ENCODE data around the gene LEP. TPM values are rescaled to one million over a fixed set of nuclear protein-coding genes. Genes with fewer than 3 reads are reported as not detected.

The LEP gene
- total RNA-seq (2021) = not detected in 2 replicates
- long read RNA-seq = 0 reads

DNA sequence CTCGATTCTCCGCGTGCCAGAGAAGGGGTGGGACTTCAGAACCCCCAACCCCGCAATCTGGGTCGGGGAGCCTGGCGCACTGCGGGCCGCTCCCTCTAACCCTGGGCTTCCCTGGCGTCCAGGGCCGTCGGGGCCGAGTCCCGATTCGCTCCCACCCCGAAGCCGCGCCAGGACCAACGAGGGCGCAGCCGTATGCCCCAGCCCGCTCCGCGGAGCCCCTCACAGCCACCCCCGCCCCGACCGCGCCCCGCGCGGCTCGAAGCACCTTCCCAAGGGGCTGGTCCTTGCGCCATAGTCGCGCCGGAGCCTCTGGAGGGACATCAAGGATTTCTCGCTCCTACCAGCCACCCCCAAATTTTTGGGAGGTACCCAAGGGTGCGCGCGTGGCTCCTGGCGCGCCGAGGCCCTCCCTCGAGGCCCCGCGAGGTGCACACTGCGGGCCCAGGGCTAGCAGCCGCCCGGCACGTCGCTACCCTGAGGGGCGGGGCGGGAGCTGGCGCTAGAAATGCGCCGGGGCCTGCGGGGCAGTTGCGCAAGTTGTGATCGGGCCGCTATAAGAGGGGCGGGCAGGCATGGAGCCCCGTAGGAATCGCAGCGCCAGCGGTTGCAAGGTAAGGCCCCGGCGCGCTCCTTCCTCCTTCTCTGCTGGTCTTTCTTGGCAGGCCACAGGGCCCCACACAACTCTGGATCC lies at the start of gene LEP:
LEP (plus strand) TSS at position 583 of the 691 bp plus-strand sequence. CDS start 10,741 bp downstream, outside the sequence.
- no peak within 1 kb of the TSS for H4K91ac ChIP-seq (ENCODE audit: insufficient read length, low read depth, low read length)
- no peak for DNase-seq
- no peak within 1 kb of the TSS for H3K4me2 ChIP-seq (ENCODE audit: insufficient read depth, insufficient read length, low read length)
- H2AFZ ChIP-seq (ENCODE audit: low read length) = no peak within 1 kb of the TSS
- H2BK5ac ChIP-seq (ENCODE audit: insufficient read length, low read length) = no peak within 1 kb of the TSS
- Mint-ChIP-seq H3K4me1 (peaks cover 9 to 10% of the 10 kb centered on the region in 2 experiments), H3K27me3 (ENCODE audit: low read depth) (peaks cover 16% of the 10 kb centered on the region; the same call in 1 of the 2 replicates), H3K4me3 (no peak within 1 kb of the TSS), H3K36me3 (ENCODE audit: insufficient read depth in 1 of 3, low read depth in 3 of 3) (peaks cover 9 to 24% (median 13%) of the 10 kb centered on the region in 3 experiments; a peak in 6 of 7 replicates), H3K9me3 (peaks cover 25% of the 10 kb centered on the region in 2 experiments), H3K27ac (no peak within 1 kb of the TSS)
- H3K23ac ChIP-seq (ENCODE audit: insufficient read length, low read depth, low read length) = no peak within 1 kb of the TSS
- no peak within 1 kb of the TSS for H2AK5ac ChIP-seq (ENCODE audit: insufficient read length, low read length)
- H4K8ac ChIP-seq (replicated peaks; ENCODE audit: insufficient read length, low read depth, low read length) = no peak within 1 kb of the TSS
- no peak within 1 kb of the TSS for H3K4ac ChIP-seq (ENCODE audit: low read depth, low read length)
- no peak within 1 kb of the TSS for H3K27ac ChIP-seq (ENCODE audit: insufficient read length, low read depth, low read length)
- no peak within 1 kb of the TSS for H3K18ac ChIP-seq (ENCODE audit: insufficient read length, low read depth, low read length)
- H3K27me3 ChIP-seq (ENCODE audit: insufficient read depth, low read length) = no peaks in the 10 kb centered on the region
- WGBS (ENCODE audit: extremely low coverage, insufficient read length, low lambda C conversion rate) = no CpG with 5 or more reads among the region's 67 CpGs
- H3K9me3 ChIP-seq (ENCODE audit: control insufficient read depth, low read depth, low read length) = no peaks in the 10 kb centered on the region
- H2BK20ac ChIP-seq (ENCODE audit: low read depth, low read length, poor library complexity, severe bottlenecking) = no peak within 1 kb of the TSS
- no peaks in the 10 kb centered on the region for H3K79me1 ChIP-seq (ENCODE audit: insufficient read depth, low read depth, low read length, poor library complexity, severe bottlenecking)
- H3K23me2 ChIP-seq (ENCODE audit: insufficient read length, low read depth, low read length, poor library complexity, severe bottlenecking) = no peaks in the 10 kb centered on the region
- TF ChIP-seq, protein P1, sequence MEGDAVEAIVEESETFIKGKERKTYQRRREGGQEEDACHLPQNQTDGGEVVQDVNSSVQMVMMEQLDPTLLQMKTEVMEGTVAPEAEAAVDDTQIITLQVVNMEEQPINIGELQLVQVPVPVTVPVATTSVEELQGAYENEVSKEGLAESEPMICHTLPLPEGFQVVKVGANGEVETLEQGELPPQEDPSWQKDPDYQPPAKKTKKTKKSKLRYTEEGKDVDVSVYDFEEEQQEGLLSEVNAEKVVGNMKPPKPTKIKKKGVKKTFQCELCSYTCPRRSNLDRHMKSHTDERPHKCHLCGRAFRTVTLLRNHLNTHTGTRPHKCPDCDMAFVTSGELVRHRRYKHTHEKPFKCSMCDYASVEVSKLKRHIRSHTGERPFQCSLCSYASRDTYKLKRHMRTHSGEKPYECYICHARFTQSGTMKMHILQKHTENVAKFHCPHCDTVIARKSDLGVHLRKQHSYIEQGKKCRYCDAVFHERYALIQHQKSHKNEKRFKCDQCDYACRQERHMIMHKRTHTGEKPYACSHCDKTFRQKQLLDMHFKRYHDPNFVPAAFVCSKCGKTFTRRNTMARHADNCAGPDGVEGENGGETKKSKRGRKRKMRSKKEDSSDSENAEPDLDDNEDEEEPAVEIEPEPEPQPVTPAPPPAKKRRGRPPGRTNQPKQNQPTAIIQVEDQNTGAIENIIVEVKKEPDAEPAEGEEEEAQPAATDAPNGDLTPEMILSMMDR (conservative IDR thresholded peaks at IDR 0.05) = no peak
- no peak within 1 kb of the TSS for H3T11ph ChIP-seq (ENCODE audit: low read length)
- no peak within 1 kb of the TSS for H3K9ac ChIP-seq (ENCODE audit: extremely low read depth, insufficient read length, low read length)
- H2BK15ac ChIP-seq (ENCODE audit: low read depth, low read length) = no peak within 1 kb of the TSS
- H3K4me1 ChIP-seq (ENCODE audit: insufficient read depth, low read length) = no peaks in the 10 kb centered on the region
- H3K14ac ChIP-seq (ENCODE audit: insufficient read depth, low read length) = no peak within 1 kb of the TSS
- no peaks in the 10 kb centered on the region for H4K20me1 ChIP-seq (ENCODE audit: control insufficient read depth, insufficient read depth, insufficient read length)
- no peak within 1 kb of the TSS for H2BK120ac ChIP-seq (ENCODE audit: low read depth, low read length, poor library complexity, severe bottlenecking)
- no peak within 1 kb of the TSS for H4K5ac ChIP-seq (ENCODE audit: insufficient read length, low read depth, low read length)
- H2BK12ac ChIP-seq (ENCODE audit: insufficient read length, low read depth, low read length) = no peak within 1 kb of the TSS
- H3K56ac ChIP-seq (ENCODE audit: insufficient read length, low read depth, low read length) = no peak within 1 kb of the TSS
- H3K79me2 ChIP-seq (ENCODE audit: insufficient read depth, low read length) = no peaks in the 10 kb centered on the region

Measured in H9 (cell line).